NCI-H2107 treated with DMSO at 0.1 percent for 48 hours (cell line): Measurements from ENCODE around the gene ECI2.
A peak's percentile ranks its signal among the peaks of the same experiment; 100 is the strongest.

ENCODE experiments used
- DNase-seq: peaks from one replicate; lab custom pipeline; 2025; ENCODE audit not compliant: unreplicated experiment; lab: John Stamatoyannopoulos, UW

The ECI2 gene

GRCh38 chr6:4134841-4135664 is at the start of gene ECI2:
Gene ECI2 (minus strand): TSS chr6:4135575. CDS start chr6:4135560, 15 bp downstream.
- DNase-seq: no peak

GRCh38 chr6:4180652-4181255 is 45.4 kb upstream of the ECI2 start:
- DNase-seq: no peak

GRCh38 chr6:4179960-4180651 is 44.7 kb upstream of the ECI2 start:
- DNase-seq: no peak

- DNase-seq: no peak
These were observed 43.5 kb upstream of the ECI2 start for GRCh38 chr6:4178737-4179333.

- no peak for DNase-seq
These were observed 41.5 kb upstream of the ECI2 start for GRCh38 chr6:4176907-4177306.

- no peak for DNase-seq
These were observed 38.7 kb upstream of the ECI2 start for GRCh38 chr6:4174042-4174441.

- no peak for DNase-seq
These were observed 37.0 kb upstream of the ECI2 start for GRCh38 chr6:4172368-4172767.

- DNase-seq: no peak
These were observed 34.9 kb upstream of the ECI2 start for GRCh38 chr6:4170297-4170696.

- no peak for DNase-seq
These were observed 33.8 kb upstream of the ECI2 start for GRCh38 chr6:4169028-4169789.

- no peak for DNase-seq
These were observed 32.5 kb upstream of the ECI2 start for GRCh38 chr6:4167833-4168232.

- no peak for DNase-seq
These were observed 31.7 kb upstream of the ECI2 start for GRCh38 chr6:4167123-4167522.

GRCh38 chr6:4164456-4164855 is 29.1 kb upstream of the ECI2 start:
- no peak for DNase-seq

GRCh38 chr6:4164117-4164442 is 28.7 kb upstream of the ECI2 start:
- no peak for DNase-seq

GRCh38 chr6:4163408-4164116 is 28.2 kb upstream of the ECI2 start:
- DNase-seq: no peak

GRCh38 chr6:4162370-4162769 is 27.0 kb upstream of the ECI2 start:
- no peak for DNase-seq

GRCh38 chr6:4159491-4159890 is 24.1 kb upstream of the ECI2 start:
- no peak for DNase-seq

- DNase-seq: no peak
These were observed 22.1 kb upstream of the ECI2 start for GRCh38 chr6:4157506-4157905.

- DNase-seq: peak; percentile 64
These were observed 20.6 kb upstream of the ECI2 start for GRCh38 chr6:4155848-4156466.

GRCh38 chr6:4153514-4153985 is 18.2 kb upstream of the ECI2 start:
- DNase-seq: no peak

GRCh38 chr6:4145083-4145482 is 9.7 kb upstream of the ECI2 start:
- no peak for DNase-seq
